DND-41 (cell line): ENCODE measurements around the gene IFI6.

Source experiments
- ATAC-seq: fragments of 200-7000 bp; cut with Tn5 transposase; 3 replicates; pipeline ENCODE4 v1.9.1; 2021; ENCODE audit warnings: low read depth; ENCODE audit not compliant: insufficient read depth
- DNase-seq: peaks from one replicate; pipeline ENCODE4 v3.0.0-alpha.2; 2020
- H2AFZ ChIP-seq: 2 replicates; pipeline ENCODE4 v1.6.0; 2012; ENCODE audit warnings: low read depth, low read length
- H3K27ac ChIP-seq: 2 replicates; pipeline ENCODE4 v1.5.1; 2012; ENCODE audit warnings: low read length, inconsistent platforms
- H3K27me3 ChIP-seq: fragments of 200-600 bp; sonication (generic); 2 replicates; pipeline ENCODE4 v1.6.0; 2012; ENCODE audit warnings: low read length, mild to moderate bottlenecking, inconsistent platforms; ENCODE audit not compliant: insufficient read depth, poor library complexity
- H3K36me3 ChIP-seq: 2 replicates; pipeline ENCODE4 v1.5.1; 2012; ENCODE audit warnings: low read length, inconsistent platforms; ENCODE audit not compliant: insufficient read depth
- H3K4me1 ChIP-seq: 2 replicates; pipeline ENCODE4 v1.5.1; 2012; ENCODE audit warnings: mild to moderate bottlenecking, low read length; ENCODE audit not compliant: insufficient read depth
- H3K4me2 ChIP-seq: 2 replicates; pipeline ENCODE4 v1.6.0; 2012; ENCODE audit warnings: mild to moderate bottlenecking, moderate library complexity, low read length, inconsistent platforms; ENCODE audit not compliant: insufficient read depth
- H3K4me3 ChIP-seq, 2 experiments: fragments of 200-600 bp in 1 of 2; shearing (Covaris generic) in 1 of 2; 2 replicates each; pipeline ENCODE4 v1.5.1; 2012 to 2016; ENCODE audit warnings: inconsistent platforms in 2 of 2, low read length in 2 of 2, mild to moderate bottlenecking in 2 of 2, low read depth in 1 of 2, moderate library complexity in 1 of 2
- H3K79me2 ChIP-seq: 2 replicates; pipeline ENCODE4 v1.6.0; 2012; ENCODE audit warnings: low read length, inconsistent platforms; ENCODE audit not compliant: insufficient read depth
- H3K9ac ChIP-seq: 2 replicates; pipeline ENCODE4 v1.6.0; 2012; ENCODE audit warnings: low read depth, mild to moderate bottlenecking, inconsistent platforms, low read length, moderate library complexity
- H3K9me3 ChIP-seq: 2 replicates; pipeline ENCODE4 v1.5.1; 2012; ENCODE audit warnings: low read length, moderate library complexity, mild to moderate bottlenecking, inconsistent platforms; ENCODE audit not compliant: insufficient read depth, severe bottlenecking
- H4K20me1 ChIP-seq: 2 replicates; pipeline ENCODE4 v1.6.0; 2012; ENCODE audit warnings: low read length; ENCODE audit not compliant: insufficient read depth
- EZH2 ChIP-seq: IDR thresholded peaks from 3 replicates; pipeline ENCODE4 v1.6.1; 2012; ENCODE audit warnings: borderline replicate concordance, low read depth, mild to moderate bottlenecking, moderate library complexity, low read length, inconsistent platforms; ENCODE audit not compliant: severe bottlenecking
- TF ChIP-seq, protein P1 (sequence below): IDR thresholded peaks from 2 replicates; pipeline ENCODE4 v1.5.1; 2012; ENCODE audit warnings: borderline replicate concordance, low read length, moderate library complexity, mild to moderate bottlenecking; ENCODE audit not compliant: poor library complexity, severe bottlenecking; ENCODE audit errors: extremely low read depth

IFI6 gene

GRCh38 chr1:27661412-27662075 is 10.4 kb downstream of the IFI6 start:
- H3K4me3 ChIP-seq = no peak overlapping the region
- peaks cover 4% of the 10 kb centered on the region for H3K36me3 ChIP-seq
- no peaks in the 10 kb centered on the region for H3K27me3 ChIP-seq
- 0 out of 2 replicates have a peak overlapping the region, but pooled peaks have one; percentile 68 for H3K4me2 ChIP-seq
- peak overlapping the region; percentile 74; the same call in 1 of the 2 replicates for H3K9ac ChIP-seq
- peak; percentile 41 for DNase-seq
- H4K20me1 ChIP-seq = no peaks in the 10 kb centered on the region
- H3K4me1 ChIP-seq = peaks cover 63% of the 10 kb centered on the region
- no peak for TF ChIP-seq EZH2
- TF ChIP-seq, protein P1, sequence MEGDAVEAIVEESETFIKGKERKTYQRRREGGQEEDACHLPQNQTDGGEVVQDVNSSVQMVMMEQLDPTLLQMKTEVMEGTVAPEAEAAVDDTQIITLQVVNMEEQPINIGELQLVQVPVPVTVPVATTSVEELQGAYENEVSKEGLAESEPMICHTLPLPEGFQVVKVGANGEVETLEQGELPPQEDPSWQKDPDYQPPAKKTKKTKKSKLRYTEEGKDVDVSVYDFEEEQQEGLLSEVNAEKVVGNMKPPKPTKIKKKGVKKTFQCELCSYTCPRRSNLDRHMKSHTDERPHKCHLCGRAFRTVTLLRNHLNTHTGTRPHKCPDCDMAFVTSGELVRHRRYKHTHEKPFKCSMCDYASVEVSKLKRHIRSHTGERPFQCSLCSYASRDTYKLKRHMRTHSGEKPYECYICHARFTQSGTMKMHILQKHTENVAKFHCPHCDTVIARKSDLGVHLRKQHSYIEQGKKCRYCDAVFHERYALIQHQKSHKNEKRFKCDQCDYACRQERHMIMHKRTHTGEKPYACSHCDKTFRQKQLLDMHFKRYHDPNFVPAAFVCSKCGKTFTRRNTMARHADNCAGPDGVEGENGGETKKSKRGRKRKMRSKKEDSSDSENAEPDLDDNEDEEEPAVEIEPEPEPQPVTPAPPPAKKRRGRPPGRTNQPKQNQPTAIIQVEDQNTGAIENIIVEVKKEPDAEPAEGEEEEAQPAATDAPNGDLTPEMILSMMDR = no peak
- no peak overlapping the region for H2AFZ ChIP-seq
- H3K9me3 ChIP-seq = no peaks in the 10 kb centered on the region
- H3K79me2 ChIP-seq = peaks cover 3% of the 10 kb centered on the region; the same call in 1 of the 2 replicates
- ATAC-seq = no peak
- H3K27ac ChIP-seq = peak overlapping the region; percentile 99

DNA sequence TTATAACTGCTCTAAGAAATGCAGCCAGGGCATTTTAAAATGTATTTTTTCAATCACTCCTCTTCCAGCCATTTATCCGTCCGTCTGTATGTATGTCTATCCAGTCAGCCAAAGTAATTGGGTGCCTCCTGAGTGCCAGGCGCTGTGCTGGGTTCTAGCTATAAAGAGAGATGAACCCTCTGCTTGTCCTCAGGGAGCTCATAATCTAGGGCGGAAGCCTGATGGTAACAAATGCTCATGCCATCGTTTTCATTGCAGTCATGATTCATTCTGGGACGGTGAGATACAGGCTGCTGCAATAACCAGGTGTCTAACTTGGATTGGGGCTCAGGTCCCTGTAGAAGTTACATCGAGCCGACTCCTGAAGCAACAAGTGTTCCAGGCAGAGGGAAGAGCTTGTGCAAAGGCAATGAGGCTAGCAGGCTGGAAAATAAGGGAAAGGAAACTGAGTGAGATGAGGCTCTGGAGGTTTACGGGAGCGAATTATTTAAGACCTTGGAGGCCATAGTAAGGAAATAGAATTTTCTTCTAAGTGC is 11.6 kb downstream of the IFI6 start:
- Histone ChIP-seq H2AFZ (peak overlapping the region; percentile 31), H3K79me2 (peaks cover 3% of the 10 kb centered on the region; the same call in 1 of the 2 replicates), H3K36me3 (no peaks in the 10 kb centered on the region), H3K27me3 (no peaks in the 10 kb centered on the region), H3K9ac (peak overlapping the region; percentile 84), H4K20me1 (no peaks in the 10 kb centered on the region), H3K4me3 (peak overlapping the region in 1 of 2 experiments; percentile 60; a peak in 2 of 4 replicates), H3K27ac (peak overlapping the region; percentile 99), H3K4me2 (peak overlapping the region; percentile 86), H3K4me1 (peaks cover 70% of the 10 kb centered on the region), H3K9me3 (no peaks in the 10 kb centered on the region)
- ATAC-seq = no peak
- TF ChIP-seq EZH2 = no peak
- TF ChIP-seq, protein P1 = no peak
- DNase-seq = no peak

DNA sequence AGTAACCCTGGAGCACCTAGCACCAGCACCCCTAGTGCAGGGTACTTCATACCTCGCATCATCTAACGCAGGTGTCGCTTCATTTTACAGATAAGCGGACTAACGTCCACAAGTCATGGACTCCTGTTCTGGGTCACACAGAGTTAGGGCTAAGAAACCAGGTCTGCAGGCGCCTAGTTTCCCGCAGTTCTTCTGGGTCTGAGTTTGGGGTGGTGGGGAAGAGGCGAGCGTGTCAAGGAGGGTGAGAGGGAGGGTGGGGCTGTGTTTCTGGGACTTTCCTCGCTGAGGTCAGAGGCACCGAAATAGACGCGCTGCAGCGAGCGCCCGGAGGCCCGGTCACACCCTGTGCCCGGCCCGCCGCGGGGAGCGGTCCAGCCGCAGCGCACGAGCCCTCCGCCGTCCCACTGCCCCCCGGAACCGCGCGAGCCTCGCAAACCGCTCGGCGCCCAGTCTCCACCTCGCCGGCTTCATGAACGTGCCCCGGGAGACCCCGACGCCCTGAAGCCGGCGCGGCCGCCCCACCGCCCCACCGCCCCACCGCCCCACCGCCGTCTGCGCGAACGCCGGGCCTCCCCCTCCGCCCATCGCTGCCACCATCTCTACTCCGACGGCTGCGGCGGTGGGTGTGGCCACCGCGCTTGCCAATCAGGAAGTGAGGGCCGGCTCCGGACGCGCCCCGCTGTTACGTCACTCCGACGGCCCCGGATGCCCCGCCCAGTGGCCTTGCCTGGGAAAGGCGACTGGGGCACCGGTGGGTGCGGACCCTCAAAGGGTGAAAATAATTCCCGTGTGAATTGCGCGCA is 12.3 kb downstream of the IFI6 start:
- TF ChIP-seq EZH2 = no peak
- TF ChIP-seq, protein P1 = no peak
- Histone ChIP-seq H3K9ac (peak overlapping the region; percentile 84), H3K9me3 (no peaks in the 10 kb centered on the region), H3K27me3 (no peaks in the 10 kb centered on the region), H2AFZ (peak overlapping the region; percentile 55), H3K27ac (peak overlapping the region; percentile 99), H3K79me2 (peaks cover 3% of the 10 kb centered on the region; the same call in 1 of the 2 replicates), H4K20me1 (no peaks in the 10 kb centered on the region), H3K4me3 (peak overlapping the region; percentile 18 to 60; a peak in 3 of 4 replicates), H3K36me3 (no peaks in the 10 kb centered on the region), H3K4me2 (peak overlapping the region; percentile 86), H3K4me1 (peaks cover 70% of the 10 kb centered on the region)
- DNase-seq = peak; percentile 91
- ATAC-seq = peak; percentile 48
